DND-41 (cell line): ENCODE data around the gene UROC1.

ENCODE experiments used
- ATAC-seq: fragments of 200-7000 bp; cut with Tn5 transposase; 3 replicates; pipeline ENCODE4 v1.9.1; 2021; ENCODE audit warnings: low read depth; ENCODE audit not compliant: insufficient read depth
- DNase-seq: peaks from one replicate; pipeline ENCODE4 v3.0.0-alpha.2; 2020
- H2AFZ ChIP-seq: 2 replicates; pipeline ENCODE4 v1.6.0; 2012; ENCODE audit warnings: low read depth, low read length
- H3K27ac ChIP-seq: 2 replicates; pipeline ENCODE4 v1.5.1; 2012; ENCODE audit warnings: low read length, inconsistent platforms
- H3K27me3 ChIP-seq: fragments of 200-600 bp; sonication (generic); 2 replicates; pipeline ENCODE4 v1.6.0; 2012; ENCODE audit warnings: low read length, mild to moderate bottlenecking, inconsistent platforms; ENCODE audit not compliant: insufficient read depth, poor library complexity
- H3K36me3 ChIP-seq: 2 replicates; pipeline ENCODE4 v1.5.1; 2012; ENCODE audit warnings: low read length, inconsistent platforms; ENCODE audit not compliant: insufficient read depth
- H3K4me1 ChIP-seq: 2 replicates; pipeline ENCODE4 v1.5.1; 2012; ENCODE audit warnings: mild to moderate bottlenecking, low read length; ENCODE audit not compliant: insufficient read depth
- H3K4me2 ChIP-seq: 2 replicates; pipeline ENCODE4 v1.6.0; 2012; ENCODE audit warnings: mild to moderate bottlenecking, moderate library complexity, low read length, inconsistent platforms; ENCODE audit not compliant: insufficient read depth
- H3K4me3 ChIP-seq, 2 experiments: fragments of 200-600 bp in 1 of 2; shearing (Covaris generic) in 1 of 2; 2 replicates each; pipeline ENCODE4 v1.5.1; 2012 to 2016; ENCODE audit warnings: inconsistent platforms in 2 of 2, low read length in 2 of 2, mild to moderate bottlenecking in 2 of 2, low read depth in 1 of 2, moderate library complexity in 1 of 2
- H3K79me2 ChIP-seq: 2 replicates; pipeline ENCODE4 v1.6.0; 2012; ENCODE audit warnings: low read length, inconsistent platforms; ENCODE audit not compliant: insufficient read depth
- H3K9ac ChIP-seq: 2 replicates; pipeline ENCODE4 v1.6.0; 2012; ENCODE audit warnings: low read depth, mild to moderate bottlenecking, inconsistent platforms, low read length, moderate library complexity
- H3K9me3 ChIP-seq: 2 replicates; pipeline ENCODE4 v1.5.1; 2012; ENCODE audit warnings: low read length, moderate library complexity, mild to moderate bottlenecking, inconsistent platforms; ENCODE audit not compliant: insufficient read depth, severe bottlenecking
- H4K20me1 ChIP-seq: 2 replicates; pipeline ENCODE4 v1.6.0; 2012; ENCODE audit warnings: low read length; ENCODE audit not compliant: insufficient read depth
- EZH2 ChIP-seq: IDR thresholded peaks from 3 replicates; pipeline ENCODE4 v1.6.1; 2012; ENCODE audit warnings: borderline replicate concordance, low read depth, mild to moderate bottlenecking, moderate library complexity, low read length, inconsistent platforms; ENCODE audit not compliant: severe bottlenecking
- TF ChIP-seq, protein P1 (sequence below): IDR thresholded peaks from 2 replicates; pipeline ENCODE4 v1.5.1; 2012; ENCODE audit warnings: borderline replicate concordance, low read length, moderate library complexity, mild to moderate bottlenecking; ENCODE audit not compliant: poor library complexity, severe bottlenecking; ENCODE audit errors: extremely low read depth

UROC1 gene

GRCh38 chr3:126433496-126434263 is 83.9 kb downstream of the UROC1 start:
- peaks cover 10% of the 10 kb centered on the region for H4K20me1 ChIP-seq
- no peaks in the 10 kb centered on the region for H3K4me1 ChIP-seq
- H3K4me2 ChIP-seq: no peak overlapping the region
- H3K36me3 ChIP-seq: peaks cover 39% of the 10 kb centered on the region
- ATAC-seq (peak; percentile 20; the same call in 1 of the 3 replicates), DNase-seq (no peak)
- H2AFZ ChIP-seq: no peak overlapping the region
- no peaks in the 10 kb centered on the region for H3K79me2 ChIP-seq
- no peak overlapping the region for H3K27ac ChIP-seq
- TF ChIP-seq, protein P1, sequence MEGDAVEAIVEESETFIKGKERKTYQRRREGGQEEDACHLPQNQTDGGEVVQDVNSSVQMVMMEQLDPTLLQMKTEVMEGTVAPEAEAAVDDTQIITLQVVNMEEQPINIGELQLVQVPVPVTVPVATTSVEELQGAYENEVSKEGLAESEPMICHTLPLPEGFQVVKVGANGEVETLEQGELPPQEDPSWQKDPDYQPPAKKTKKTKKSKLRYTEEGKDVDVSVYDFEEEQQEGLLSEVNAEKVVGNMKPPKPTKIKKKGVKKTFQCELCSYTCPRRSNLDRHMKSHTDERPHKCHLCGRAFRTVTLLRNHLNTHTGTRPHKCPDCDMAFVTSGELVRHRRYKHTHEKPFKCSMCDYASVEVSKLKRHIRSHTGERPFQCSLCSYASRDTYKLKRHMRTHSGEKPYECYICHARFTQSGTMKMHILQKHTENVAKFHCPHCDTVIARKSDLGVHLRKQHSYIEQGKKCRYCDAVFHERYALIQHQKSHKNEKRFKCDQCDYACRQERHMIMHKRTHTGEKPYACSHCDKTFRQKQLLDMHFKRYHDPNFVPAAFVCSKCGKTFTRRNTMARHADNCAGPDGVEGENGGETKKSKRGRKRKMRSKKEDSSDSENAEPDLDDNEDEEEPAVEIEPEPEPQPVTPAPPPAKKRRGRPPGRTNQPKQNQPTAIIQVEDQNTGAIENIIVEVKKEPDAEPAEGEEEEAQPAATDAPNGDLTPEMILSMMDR: no peak
- no peak for TF ChIP-seq EZH2
- no peak overlapping the region for H3K4me3 ChIP-seq
- no peaks in the 10 kb centered on the region for H3K27me3 ChIP-seq
- no peaks in the 10 kb centered on the region for H3K9me3 ChIP-seq
- no peak overlapping the region for H3K9ac ChIP-seq

GRCh38 chr3:126433105-126433430 is 84.5 kb downstream of the UROC1 start:
- no peaks in the 10 kb centered on the region for H3K27me3 ChIP-seq
- no peak overlapping the region for H3K9ac ChIP-seq
- TF ChIP-seq, protein P1: no peak
- no peak for TF ChIP-seq EZH2
- no peaks in the 10 kb centered on the region for H3K79me2 ChIP-seq
- H3K9me3 ChIP-seq: no peaks in the 10 kb centered on the region
- ATAC-seq (0 out of 3 replicates have a peak, but pooled peaks have one; percentile 9), DNase-seq (no peak)
- H3K4me1 ChIP-seq: no peaks in the 10 kb centered on the region
- H3K4me3 ChIP-seq: no peak overlapping the region
- H4K20me1 ChIP-seq: peaks cover 10% of the 10 kb centered on the region
- H3K4me2 ChIP-seq: no peak overlapping the region
- H2AFZ ChIP-seq: no peak overlapping the region
- H3K36me3 ChIP-seq: peaks cover 33% of the 10 kb centered on the region
- no peak overlapping the region for H3K27ac ChIP-seq

- Histone ChIP-seq H3K9me3 (peaks cover 4% of the 10 kb centered on the region), H2AFZ (no peak overlapping the region), H3K4me1 (no peaks in the 10 kb centered on the region), H3K36me3 (peaks cover 28% of the 10 kb centered on the region), H3K4me2 (no peak overlapping the region), H3K27ac (no peak overlapping the region), H3K4me3 (no peak overlapping the region), H3K9ac (no peak overlapping the region), H3K27me3 (no peaks in the 10 kb centered on the region), H3K79me2 (no peaks in the 10 kb centered on the region), H4K20me1 (peaks cover 6% of the 10 kb centered on the region)
- no peak for DNase-seq
- ATAC-seq: no peak
- no peak for TF ChIP-seq EZH2
- TF ChIP-seq, protein P1: no peak
Observed at GRCh38 chr3:126432361-126433104, 85.0 kb downstream of the UROC1 start.
